HG03196 (cell line): Measurements from ENCODE around the gene ADAM11.
"Not testable (repeated sequence)": the region's sequence is repeated elsewhere in the genome, so short reads cannot be mapped to it uniquely, and the experiment has no call there.

Source experiments
- ATAC-seq: cut with Tn5 transposase; IDR thresholded peaks from one replicate; pipeline ENCODE4 v1.9.1; 2021; ENCODE audit not compliant: unreplicated experiment

Gene ADAM11, protein sequence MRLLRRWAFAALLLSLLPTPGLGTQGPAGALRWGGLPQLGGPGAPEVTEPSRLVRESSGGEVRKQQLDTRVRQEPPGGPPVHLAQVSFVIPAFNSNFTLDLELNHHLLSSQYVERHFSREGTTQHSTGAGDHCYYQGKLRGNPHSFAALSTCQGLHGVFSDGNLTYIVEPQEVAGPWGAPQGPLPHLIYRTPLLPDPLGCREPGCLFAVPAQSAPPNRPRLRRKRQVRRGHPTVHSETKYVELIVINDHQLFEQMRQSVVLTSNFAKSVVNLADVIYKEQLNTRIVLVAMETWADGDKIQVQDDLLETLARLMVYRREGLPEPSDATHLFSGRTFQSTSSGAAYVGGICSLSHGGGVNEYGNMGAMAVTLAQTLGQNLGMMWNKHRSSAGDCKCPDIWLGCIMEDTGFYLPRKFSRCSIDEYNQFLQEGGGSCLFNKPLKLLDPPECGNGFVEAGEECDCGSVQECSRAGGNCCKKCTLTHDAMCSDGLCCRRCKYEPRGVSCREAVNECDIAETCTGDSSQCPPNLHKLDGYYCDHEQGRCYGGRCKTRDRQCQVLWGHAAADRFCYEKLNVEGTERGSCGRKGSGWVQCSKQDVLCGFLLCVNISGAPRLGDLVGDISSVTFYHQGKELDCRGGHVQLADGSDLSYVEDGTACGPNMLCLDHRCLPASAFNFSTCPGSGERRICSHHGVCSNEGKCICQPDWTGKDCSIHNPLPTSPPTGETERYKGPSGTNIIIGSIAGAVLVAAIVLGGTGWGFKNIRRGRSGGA

DNA sequence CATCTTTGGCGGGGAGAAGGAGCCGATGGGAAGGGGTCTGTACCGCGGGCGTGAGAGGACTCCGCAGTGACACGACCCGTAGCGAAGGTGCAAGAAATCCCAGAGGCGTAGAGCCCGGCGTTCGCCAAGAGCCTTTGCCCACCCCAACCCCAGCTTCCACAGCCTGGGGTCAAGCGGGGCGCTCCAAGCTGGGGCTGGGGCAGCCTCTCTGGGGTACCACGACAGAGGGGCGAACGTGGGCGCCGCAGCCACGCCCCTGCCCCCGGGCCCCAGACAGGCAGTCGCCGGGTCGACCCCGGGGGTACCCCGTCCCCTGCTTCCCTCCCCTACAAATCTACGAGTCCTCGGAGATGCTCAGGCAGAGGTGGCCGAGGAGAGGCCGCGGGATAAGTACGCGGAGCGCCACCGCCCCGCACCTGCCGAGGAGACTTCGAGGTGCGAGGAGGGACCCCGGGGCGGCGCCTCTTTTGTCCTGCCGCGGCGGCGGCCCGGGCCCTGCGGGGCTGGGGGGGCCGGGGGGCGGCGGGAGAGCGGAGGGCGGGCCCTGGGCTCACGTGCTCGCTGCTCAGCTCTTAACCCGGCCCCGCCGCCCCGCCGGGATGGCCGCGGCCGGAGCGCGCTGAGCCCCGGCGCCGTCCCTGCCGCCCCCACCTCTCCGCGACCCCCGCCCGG lies at the start of gene ADAM11:
Gene ADAM11, plus strand, starts transcription at position 575 of the 672 bp plus-strand sequence. CDS start 212 bp downstream, outside the sequence.
- no peak for ATAC-seq

DNA sequence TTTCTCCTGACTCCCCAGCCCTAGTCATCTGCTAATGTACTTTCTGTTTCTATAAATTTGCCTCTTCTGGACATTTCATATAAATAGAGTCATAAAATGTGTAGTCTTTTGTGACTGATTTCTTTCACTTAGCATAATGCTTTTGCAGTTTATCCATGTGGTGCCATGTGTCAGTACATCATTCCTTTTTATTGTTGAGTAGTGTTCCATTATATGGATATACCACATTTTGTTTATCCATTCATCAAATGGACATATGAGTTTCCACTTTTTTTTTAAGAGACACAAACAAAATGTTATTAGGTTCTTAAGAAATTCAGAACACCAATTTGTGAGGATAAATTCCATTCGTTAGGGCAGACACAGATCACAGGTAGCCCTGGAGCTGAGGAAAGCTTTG lies 39.3 kb upstream of the ADAM11 start:
- ATAC-seq = no peak

DNA sequence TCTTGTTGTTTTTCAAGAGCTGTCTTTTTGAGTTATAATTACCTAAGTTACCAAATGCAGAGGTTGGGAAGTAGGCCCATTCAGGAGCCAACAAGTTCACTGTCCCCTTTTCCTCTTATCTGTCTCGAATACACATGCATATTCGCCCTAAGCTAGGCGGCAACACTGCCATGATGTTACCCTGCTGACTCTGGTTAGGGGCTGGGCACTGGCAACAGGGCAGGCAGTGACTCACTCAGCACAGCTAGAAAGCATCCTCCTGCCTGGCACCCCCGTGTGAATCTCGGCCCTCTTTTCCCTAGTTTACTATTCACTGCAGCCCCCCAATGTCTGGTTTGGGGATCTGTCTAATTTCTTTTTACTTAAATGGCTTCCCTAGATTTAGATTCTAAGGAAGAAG lies 36.5 kb upstream of the ADAM11 start:
- ATAC-seq = no peak

DNA sequence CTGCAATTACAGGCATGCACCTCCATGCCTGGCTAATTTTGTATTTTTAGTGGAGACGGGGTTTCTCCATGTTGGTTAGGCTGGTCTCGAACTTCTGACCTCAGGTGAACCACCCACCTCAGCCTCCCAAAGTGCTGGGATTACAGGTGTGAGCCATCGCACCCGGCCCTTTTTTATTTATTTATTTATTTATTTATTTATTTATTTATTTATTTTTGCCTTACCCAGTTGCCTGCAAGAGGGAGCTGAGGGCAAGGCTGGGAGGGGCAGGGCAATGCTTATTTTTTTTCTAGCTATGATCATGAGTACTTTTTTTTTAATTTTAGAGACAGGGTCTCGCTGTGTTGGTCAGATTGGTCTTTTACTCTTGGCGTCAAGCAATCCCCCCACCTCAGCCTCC lies 32.7 kb upstream of the ADAM11 start:
- not testable (repeated sequence) for ATAC-seq

GRCh38 chr17:44733753-44734152 lies 25.0 kb upstream of the ADAM11 start:
- ATAC-seq = no peak

DNA sequence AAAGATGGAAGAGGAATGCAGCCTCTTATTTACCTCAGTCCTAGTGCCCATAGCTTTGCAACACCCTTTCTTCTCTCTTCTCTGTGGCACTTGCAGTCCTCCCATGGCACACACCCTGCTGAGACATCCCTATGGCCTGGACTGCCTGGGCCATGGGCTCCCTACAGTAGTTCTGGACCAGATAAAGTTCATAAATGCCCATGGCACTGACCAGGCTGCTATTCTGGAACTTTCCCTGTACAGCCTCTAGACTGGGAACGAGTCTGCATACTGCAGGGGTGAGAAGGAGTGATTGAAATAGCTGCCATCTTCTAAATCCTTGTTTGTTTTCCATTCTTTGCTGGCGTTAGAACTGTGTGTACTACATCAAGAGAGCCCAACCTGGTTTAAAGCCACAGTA lies 24.5 kb upstream of the ADAM11 start:
- no peak for ATAC-seq

DNA sequence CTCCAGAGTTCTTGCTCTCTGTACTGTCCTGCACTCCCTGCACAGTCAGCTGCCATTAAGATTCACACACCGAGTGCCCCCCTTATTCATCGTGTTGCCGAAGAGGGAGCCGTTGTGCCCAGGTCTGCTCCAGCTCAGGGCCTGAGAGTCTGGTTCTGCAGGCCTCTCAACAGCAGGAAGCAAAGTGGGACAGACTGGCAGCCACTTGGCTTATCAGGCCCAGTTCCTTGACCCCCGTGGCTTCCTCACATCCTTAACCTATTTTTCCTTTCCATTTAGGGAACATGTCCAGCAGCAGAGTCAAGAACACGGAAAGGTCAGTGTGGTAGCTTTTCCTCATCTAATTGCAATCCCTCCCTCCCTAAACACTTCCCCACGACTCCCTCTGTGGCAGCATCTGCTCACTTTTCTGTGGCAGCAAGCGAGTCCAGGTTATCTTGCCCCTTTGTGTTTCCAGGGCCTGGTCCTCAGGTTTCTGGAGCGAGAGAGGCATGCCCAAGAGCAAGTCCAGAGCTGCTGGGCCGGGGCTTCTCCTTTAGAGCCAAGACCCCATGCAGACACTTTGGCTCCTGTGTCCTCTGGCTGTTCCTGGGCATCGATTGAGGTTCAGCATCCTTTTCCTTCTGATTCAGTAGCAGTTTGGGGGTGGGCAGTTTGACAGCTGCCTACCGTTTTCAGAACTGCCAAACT lies 22.1 kb upstream of the ADAM11 start:
- ATAC-seq = no peak

- peak; percentile 37 for ATAC-seq
Observed at GRCh38 chr17:44738214-44738906, 20.4 kb upstream of the ADAM11 start.

DNA sequence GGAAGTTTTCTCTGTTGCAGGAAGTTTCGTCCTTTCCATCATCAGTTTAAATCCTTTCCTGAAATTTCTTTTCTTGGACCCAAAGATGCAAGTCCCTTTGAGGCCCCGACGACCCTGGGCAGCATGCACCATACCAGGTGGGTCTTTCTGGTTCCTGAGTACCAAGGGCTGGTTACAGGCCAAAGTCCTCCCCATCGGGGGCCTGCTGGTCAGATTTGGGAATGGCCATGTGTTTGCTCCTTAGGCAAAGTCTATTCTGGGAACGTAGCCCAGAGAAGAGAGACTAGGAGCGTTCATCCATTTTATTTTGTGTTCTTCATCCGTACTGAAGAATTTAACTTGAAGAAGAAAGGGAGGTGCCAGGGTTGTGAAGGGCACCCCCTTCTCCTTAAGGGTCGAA lies 17.5 kb upstream of the ADAM11 start:
- ATAC-seq = no peak

GRCh38 chr17:44745301-44745700 lies 13.5 kb upstream of the ADAM11 start:
- no peak for ATAC-seq

GRCh38 chr17:44745738-44746137 lies 13.1 kb upstream of the ADAM11 start:
- not testable (repeated sequence) for ATAC-seq

DNA sequence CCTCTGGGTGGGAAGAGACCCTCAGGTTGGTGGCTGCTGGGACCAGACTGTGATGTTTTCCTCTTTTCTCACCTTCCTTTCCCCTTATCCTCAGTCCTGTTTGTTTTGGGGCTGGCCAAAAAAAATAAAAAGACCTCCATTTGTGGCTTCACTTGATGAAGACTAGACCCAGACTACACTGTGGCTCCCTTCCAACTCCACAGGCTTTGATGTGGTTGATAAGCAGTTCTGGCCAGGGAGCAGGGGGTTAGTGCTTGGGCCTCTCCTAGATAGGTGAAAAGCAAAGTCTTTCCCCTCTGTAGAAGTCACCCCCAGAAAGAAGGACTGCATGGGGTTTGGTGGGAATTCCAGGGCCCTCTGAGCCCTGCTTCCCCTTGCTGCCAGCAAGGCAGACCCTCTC lies 11.2 kb upstream of the ADAM11 start:
- no peak for ATAC-seq

GRCh38 chr17:44749076-44749979 lies 9.5 kb upstream of the ADAM11 start:
- ATAC-seq = no peak

DNA sequence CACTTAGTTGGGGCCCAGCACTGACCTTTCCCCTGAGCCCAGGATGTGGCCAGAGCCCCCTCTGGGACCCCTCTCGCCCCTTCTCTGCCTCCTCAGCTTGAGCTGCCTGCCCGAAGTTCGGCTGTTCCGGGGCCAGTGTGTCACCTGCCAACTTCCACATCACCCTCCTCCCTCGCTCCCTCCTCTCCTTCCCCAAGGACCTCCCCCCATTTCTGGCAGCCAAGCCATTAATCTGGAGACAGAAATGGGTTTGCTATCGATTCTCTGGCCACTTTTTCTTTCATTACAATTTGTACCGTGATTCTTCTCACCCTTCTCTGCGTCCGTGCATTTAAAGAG lies 8.8 kb upstream of the ADAM11 start:
- no peak for ATAC-seq

- ATAC-seq = no peak
Observed at GRCh38 chr17:44751331-44751730, 7.5 kb upstream of the ADAM11 start.

- no peak for ATAC-seq
Observed at GRCh38 chr17:44751806-44752205, 7.0 kb upstream of the ADAM11 start.

GRCh38 chr17:44752953-44753861 lies 5.6 kb upstream of the ADAM11 start:
- no peak for ATAC-seq

DNA sequence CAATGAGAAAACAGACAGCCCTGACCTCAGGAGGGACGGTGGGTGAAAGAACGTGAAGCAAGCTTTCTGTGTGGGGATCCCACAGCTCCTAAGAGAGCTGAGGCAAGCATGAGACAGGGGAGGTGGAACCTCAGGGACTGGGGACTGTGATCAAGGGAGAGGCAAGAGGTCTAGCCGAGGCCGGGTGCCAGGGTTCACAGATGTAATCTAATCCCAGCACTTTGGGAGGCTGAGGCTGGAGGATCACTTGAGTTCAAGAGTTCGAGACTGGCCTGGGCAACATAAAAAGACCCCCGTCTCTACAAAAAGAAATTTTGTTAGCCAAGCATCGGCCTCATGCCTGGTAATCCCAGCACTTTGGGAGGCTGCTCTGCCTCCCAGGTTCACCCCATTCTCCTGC lies 4.5 kb upstream of the ADAM11 start:
- ATAC-seq = no peak

GRCh38 chr17:44755180-44755579 lies 3.6 kb upstream of the ADAM11 start:
- not testable (repeated sequence) for ATAC-seq
